Caco-2 (cell line): ENCODE measurements around the gene PELI2. TPM values are rescaled to one million over a fixed set of nuclear protein-coding genes. Genes with fewer than 3 reads are reported as not detected.

ENCODE experiments used
- BruUV-seq: library from RNA; stranded (reverse); fragments of 400-500 nt; replicated peaks from 2 replicates; lab custom pipeline; 2021; lab: Mats Ljungman, UMichigan
- CTCF ChIA-PET: fragments of 300-600 bp; sonication (Branson Sonifier 250); formaldehyde crosslinking; loops from one replicate; lab custom pipeline; 2022; ENCODE audit warnings: antibody characterized with exemption; lab: Charles Lee
- POLR2A ChIA-PET: fragments of 300-600 bp; sonication (Branson Sonifier 250); formaldehyde crosslinking; loops from one replicate; lab custom pipeline; 2022; ENCODE audit warnings: antibody characterized with exemption; lab: Charles Lee
- DNase-seq, 2 experiments: peaks; one replicate each; pipeline versions ENCODE4 v3.0.0 to v3.0.0-alpha.2; 2020 to 2022
- H3K27me3 ChIP-seq: replicated peaks from 2 replicates; pipeline ENCODE4 v1.6.0; 2011; ENCODE audit warnings: low read length; ENCODE audit not compliant: control insufficient read depth, insufficient read depth
- H3K36me3 ChIP-seq: 2 replicates; pipeline ENCODE4 v1.5.1; 2011; ENCODE audit warnings: low read length; ENCODE audit not compliant: control insufficient read depth, insufficient read depth
- H3K4me1 ChIP-seq: fragments of 250-450 bp; sonication (Bioruptor Pico); 2 replicates; pipeline ENCODE4 v1.5.1; 2020; ENCODE audit warnings: mild to moderate bottlenecking
- H3K4me3 ChIP-seq: 2 replicates; pipeline ENCODE4 v1.5.1; 2011; ENCODE audit warnings: low read depth, mild to moderate bottlenecking, control low read depth, low read length
- H3K9me3 ChIP-seq: fragments of 250-450 bp; sonication (Bioruptor Pico); 2 replicates; pipeline ENCODE4 v1.5.1; 2020; ENCODE audit warnings: mild to moderate bottlenecking, moderate library complexity
- H3K27ac Mint-ChIP-seq: one replicate; pipeline ENCODE4 v1.8.0; 2022; ENCODE audit warnings: mixed read lengths; ENCODE audit not compliant: unreplicated experiment
- H3K27me3 Mint-ChIP-seq: one replicate; pipeline ENCODE4 v1.8.0; 2022; ENCODE audit warnings: mixed read lengths; ENCODE audit not compliant: insufficient read depth, unreplicated experiment
- H3K36me3 Mint-ChIP-seq: one replicate; pipeline ENCODE4 v1.8.0; 2022; ENCODE audit warnings: mild to moderate bottlenecking, mixed read lengths; ENCODE audit not compliant: insufficient read depth, unreplicated experiment
- H3K4me1 Mint-ChIP-seq: one replicate; pipeline ENCODE4 v1.8.0; 2022; ENCODE audit warnings: low read depth, mixed read lengths; ENCODE audit not compliant: unreplicated experiment
- H3K4me3 Mint-ChIP-seq: one replicate; pipeline ENCODE4 v1.8.0; 2022; ENCODE audit warnings: mild to moderate bottlenecking, moderate library complexity, mixed read lengths; ENCODE audit not compliant: unreplicated experiment
- H3K9me3 Mint-ChIP-seq: one replicate; pipeline ENCODE4 v1.8.0; 2022; ENCODE audit warnings: mixed read lengths; ENCODE audit not compliant: unreplicated experiment
- CTCF ChIP-seq, 2 experiments: fragments of 200-600 bp in 1 of 2; IDR thresholded peaks; 1 replicate in 1 of 2; 2 replicates in 1 of 2; pipeline versions ENCODE4 v1.5.1 to v1.8.0; 2011 to 2022; ENCODE audit warnings: antibody characterized with exemption in 1 of 2, control low read depth in 1 of 2, inconsistent platforms in 1 of 2, low read depth in 1 of 2, low read length in 1 of 2, mild to moderate bottlenecking in 1 of 2, moderate library complexity in 1 of 2; ENCODE audit not compliant: insufficient read depth in 1 of 2, severe bottlenecking in 1 of 2, unreplicated experiment in 1 of 2
- intact Hi-C: fragments of 100-400 bp; cut with micrococcal nuclease; formaldehyde crosslinking; loops from one replicate; pipeline ENCODE4 v1.10.0; 2022; ENCODE audit not compliant: unreplicated experiment
- total RNA-seq: library from RNA; stranded (reverse); gene quantifications from 2 replicates; pipeline ENCODE4 v1.2.3, GENCODE V29; 2022

PELI2 gene
- total RNA-seq, 1 experiment from 2014 or later = 8.5 TPM

GRCh38 chr14:56124327-56124726 is 6.1 kb downstream of the PELI2 start:
- DNase-seq = no peak
- Mint-ChIP-seq H3K4me1 (peaks cover 19% of the 10 kb centered on the region), H3K4me3 (no peak overlapping the region), H3K9me3 (no peaks in the 10 kb centered on the region), H3K27me3 (peaks cover 13% of the 10 kb centered on the region), H3K27ac (no peak overlapping the region), H3K36me3 (no peaks in the 10 kb centered on the region)
- intact Hi-C loops = loop anchor here (10.0 kb wide), 1 partner anchor 350 kb away; no protein-coding TSS in a partner anchor
- Histone ChIP-seq H3K9me3 (no peaks in the 10 kb centered on the region), H3K36me3 (no peaks in the 10 kb centered on the region), H3K4me3 (no peak overlapping the region), H3K4me1 (peaks cover 9% of the 10 kb centered on the region; the same call in 1 of the 2 replicates), H3K27me3 (no peaks in the 10 kb centered on the region)
- ChIA-PET CTCF (no interaction called here), POLR2A (no interaction called here)
- BruUV-seq = no TSS peak
- no peak for TF ChIP-seq CTCF (IDR thresholded peaks at IDR 0.05; ENCODE audit: insufficient read depth in 1 of 2, low read depth in 1 of 2, low read length in 1 of 2, severe bottlenecking in 1 of 2, unreplicated experiment in 1 of 2)

- intact Hi-C loops = loop anchor here (10.0 kb wide), 1 partner anchor 349 kb away; no protein-coding TSS in a partner anchor
- no peaks in the 10 kb centered on the region for H3K9me3 Mint-ChIP-seq
- H3K36me3 Mint-ChIP-seq = no peaks in the 10 kb centered on the region
- ChIA-PET CTCF (no interaction called here), POLR2A (no interaction called here)
- no peak for DNase-seq
- Histone ChIP-seq H3K4me1 (no peaks in the 10 kb centered on the region), H3K4me3 (no peak overlapping the region), H3K36me3 (no peaks in the 10 kb centered on the region), H3K9me3 (no peaks in the 10 kb centered on the region), H3K27me3 (no peaks in the 10 kb centered on the region)
- H3K27ac Mint-ChIP-seq = no peak overlapping the region
- no TSS peak for BruUV-seq
- H3K4me1 Mint-ChIP-seq = peaks cover 8% of the 10 kb centered on the region
- H3K4me3 Mint-ChIP-seq = no peak overlapping the region
- peaks cover 10% of the 10 kb centered on the region for H3K27me3 Mint-ChIP-seq
- TF ChIP-seq CTCF (IDR thresholded peaks at IDR 0.05; ENCODE audit: insufficient read depth in 1 of 2, low read depth in 1 of 2, low read length in 1 of 2, severe bottlenecking in 1 of 2, unreplicated experiment in 1 of 2) = no peak
These were observed 7.8 kb downstream of the PELI2 start for GRCh38 chr14:56125772-56126636.

GRCh38 chr14:56126637-56126913 is 8.4 kb downstream of the PELI2 start:
- H3K4me1 Mint-ChIP-seq = peaks cover 8% of the 10 kb centered on the region
- intact Hi-C loops = loop anchor here (10.0 kb wide), 1 partner anchor 348 kb away; no protein-coding TSS in a partner anchor
- H3K4me1 ChIP-seq = no peaks in the 10 kb centered on the region
- no peaks in the 10 kb centered on the region for H3K36me3 ChIP-seq
- no peaks in the 10 kb centered on the region for H3K27me3 ChIP-seq
- no TSS peak for BruUV-seq
- POLR2A ChIA-PET = no interaction called here
- DNase-seq = no peak
- peaks cover 8% of the 10 kb centered on the region for H3K27me3 Mint-ChIP-seq
- H3K4me3 ChIP-seq = no peak overlapping the region
- no peaks in the 10 kb centered on the region for H3K9me3 ChIP-seq
- no peak overlapping the region for H3K27ac Mint-ChIP-seq
- CTCF ChIA-PET = no interaction called here
- no peak overlapping the region for H3K4me3 Mint-ChIP-seq
- H3K9me3 Mint-ChIP-seq = no peaks in the 10 kb centered on the region
- H3K36me3 Mint-ChIP-seq = no peaks in the 10 kb centered on the region
- TF ChIP-seq CTCF (IDR thresholded peaks at IDR 0.05; ENCODE audit: insufficient read depth in 1 of 2, low read depth in 1 of 2, low read length in 1 of 2, severe bottlenecking in 1 of 2, unreplicated experiment in 1 of 2) = no peak
